GM12875 (cell line): Measurements from ENCODE around the gene DMRT2.

Experiments used
- H3K4me3 ChIP-seq: one replicate; pipeline ENCODE4 v1.5.1; 2011; ENCODE audit warnings: low read depth, low read length, control low read depth
- TF ChIP-seq, protein P1 (sequence below): IDR thresholded peaks from 2 replicates; pipeline ENCODE4 v1.5.1; 2011; ENCODE audit warnings: low read depth, mild to moderate bottlenecking, control low read depth, inconsistent platforms, low read length, moderate library complexity, borderline replicate concordance; ENCODE audit not compliant: insufficient read depth

Gene DMRT2

DNA sequence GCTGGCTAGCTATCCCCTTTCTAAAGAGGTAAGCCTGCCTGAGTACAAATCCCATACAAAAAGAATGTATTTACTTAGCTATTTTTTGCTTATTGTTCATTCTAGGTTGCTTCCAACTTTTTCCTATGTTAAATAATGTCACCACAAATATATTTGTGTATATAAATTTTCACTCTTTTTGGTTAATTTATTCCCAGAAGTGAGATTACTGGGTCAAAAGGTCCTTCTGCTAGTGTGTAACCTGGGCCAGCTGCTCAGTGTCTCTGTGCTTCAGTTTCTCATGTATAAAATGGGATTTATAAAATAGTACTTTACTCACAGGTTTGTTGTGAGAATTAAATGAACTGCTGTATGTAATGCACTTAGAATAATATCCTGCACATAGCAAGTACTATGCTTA is 23.9 kb upstream of the DMRT2 start:
- TF ChIP-seq, protein P1, sequence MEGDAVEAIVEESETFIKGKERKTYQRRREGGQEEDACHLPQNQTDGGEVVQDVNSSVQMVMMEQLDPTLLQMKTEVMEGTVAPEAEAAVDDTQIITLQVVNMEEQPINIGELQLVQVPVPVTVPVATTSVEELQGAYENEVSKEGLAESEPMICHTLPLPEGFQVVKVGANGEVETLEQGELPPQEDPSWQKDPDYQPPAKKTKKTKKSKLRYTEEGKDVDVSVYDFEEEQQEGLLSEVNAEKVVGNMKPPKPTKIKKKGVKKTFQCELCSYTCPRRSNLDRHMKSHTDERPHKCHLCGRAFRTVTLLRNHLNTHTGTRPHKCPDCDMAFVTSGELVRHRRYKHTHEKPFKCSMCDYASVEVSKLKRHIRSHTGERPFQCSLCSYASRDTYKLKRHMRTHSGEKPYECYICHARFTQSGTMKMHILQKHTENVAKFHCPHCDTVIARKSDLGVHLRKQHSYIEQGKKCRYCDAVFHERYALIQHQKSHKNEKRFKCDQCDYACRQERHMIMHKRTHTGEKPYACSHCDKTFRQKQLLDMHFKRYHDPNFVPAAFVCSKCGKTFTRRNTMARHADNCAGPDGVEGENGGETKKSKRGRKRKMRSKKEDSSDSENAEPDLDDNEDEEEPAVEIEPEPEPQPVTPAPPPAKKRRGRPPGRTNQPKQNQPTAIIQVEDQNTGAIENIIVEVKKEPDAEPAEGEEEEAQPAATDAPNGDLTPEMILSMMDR, result no peak
- H3K4me3 ChIP-seq, result no peak overlapping the region

DNA sequence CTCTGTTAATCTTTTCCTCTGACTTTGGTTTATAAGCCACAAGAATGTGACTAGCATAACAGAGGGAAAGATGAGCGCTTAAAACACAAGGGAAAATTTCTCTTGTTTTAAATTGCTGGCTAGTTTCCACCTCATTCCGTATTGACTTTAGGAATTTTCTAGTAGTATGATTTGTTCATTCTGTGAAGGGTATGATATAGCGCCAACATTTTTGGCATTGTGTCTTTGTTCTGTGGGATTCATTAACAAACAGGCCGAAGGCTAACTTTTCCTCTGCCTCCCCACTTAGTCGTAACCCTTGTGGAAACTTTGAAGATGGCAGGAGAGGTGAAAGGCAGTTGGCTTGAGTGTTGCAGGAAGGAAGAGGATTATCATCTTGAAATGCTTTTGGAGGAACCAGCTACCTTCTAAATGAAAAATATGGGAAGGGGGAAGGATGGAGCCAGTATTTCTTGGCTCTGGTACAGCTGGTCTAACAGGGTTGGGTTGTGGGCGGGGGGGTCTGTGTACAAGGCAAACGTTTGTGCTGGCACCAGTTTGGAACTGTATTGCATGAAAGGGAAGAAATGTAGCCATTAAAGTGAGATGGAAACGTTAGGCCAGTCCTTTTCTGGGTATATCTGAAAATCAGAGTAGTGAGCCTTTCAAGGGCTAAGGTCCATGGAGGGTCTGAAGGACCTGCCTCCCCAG is 21.5 kb upstream of the DMRT2 start:
- H3K4me3 ChIP-seq, result no peak overlapping the region
- TF ChIP-seq, protein P1, result no peak

DNA sequence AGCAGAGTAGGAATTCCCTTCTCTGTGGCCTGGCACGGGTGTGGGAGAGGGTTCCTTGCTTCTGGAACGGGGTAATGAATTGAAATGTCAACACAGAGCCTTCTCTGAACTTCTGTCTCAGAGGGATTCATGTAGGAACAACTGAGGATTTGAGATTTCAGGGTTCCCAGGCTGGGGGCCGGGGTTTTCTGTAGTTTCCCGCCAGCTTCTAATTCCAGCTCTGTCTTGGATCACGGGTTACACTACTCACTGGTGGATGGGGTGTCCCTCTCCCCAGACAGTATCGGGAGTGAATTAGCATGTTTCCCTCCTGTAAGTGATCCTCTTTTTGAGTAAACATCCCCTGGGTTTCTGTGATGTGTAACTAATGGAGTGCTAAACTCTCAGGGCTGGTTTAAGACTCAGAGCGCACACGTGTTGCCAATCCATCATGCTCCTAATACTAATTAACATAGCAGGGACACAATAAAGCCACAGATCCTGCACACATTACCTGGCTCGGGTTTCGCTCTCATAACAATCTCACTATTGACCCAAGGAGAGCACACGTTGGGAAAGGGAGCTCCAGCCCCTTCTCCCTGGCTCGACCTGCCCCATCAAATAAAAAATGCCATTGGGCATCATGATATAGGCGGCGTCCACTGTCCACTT is 18.1 kb upstream of the DMRT2 start:
- TF ChIP-seq, protein P1, result no peak
- H3K4me3 ChIP-seq, result no peak overlapping the region

DNA sequence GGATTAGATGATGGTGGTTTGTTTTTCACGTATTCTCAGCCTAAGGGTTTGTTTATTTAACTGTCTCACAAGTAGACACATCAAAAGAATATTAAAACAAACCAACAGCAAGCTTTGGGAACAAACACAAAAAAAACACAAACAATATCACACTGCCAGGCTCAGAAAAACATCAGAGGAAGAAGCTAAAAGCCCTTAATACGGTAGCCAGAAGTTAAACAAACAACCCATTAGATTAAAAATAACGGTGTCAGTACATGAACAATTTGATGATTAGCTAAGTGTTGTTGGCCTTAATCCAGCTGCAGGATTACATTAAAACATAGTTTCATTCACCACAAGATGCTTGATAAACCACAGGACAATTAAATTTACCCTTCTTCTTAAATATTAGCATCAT is 15.9 kb upstream of the DMRT2 start:
- TF ChIP-seq, protein P1, result no peak
- H3K4me3 ChIP-seq, result no peak overlapping the region

DNA sequence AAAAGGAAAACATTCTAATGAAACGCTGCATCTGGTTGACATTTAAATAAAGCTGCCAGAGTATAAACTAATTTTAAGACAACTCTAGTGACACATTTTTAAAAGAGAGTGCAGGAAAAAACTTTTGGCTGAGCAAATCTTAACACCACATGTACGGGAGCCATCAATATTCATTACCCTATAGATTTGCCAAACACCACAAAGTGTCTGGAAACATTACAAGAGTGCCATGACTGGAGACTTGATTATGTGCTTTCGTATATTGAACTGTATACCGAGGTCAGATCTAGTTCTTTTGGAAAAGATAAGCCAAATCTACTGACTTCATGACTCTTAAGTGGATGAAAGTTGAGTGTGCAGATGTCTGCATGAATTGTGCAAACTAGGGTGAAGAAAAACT is 10.6 kb upstream of the DMRT2 start:
- TF ChIP-seq, protein P1, result no peak
- H3K4me3 ChIP-seq, result no peak overlapping the region

DNA sequence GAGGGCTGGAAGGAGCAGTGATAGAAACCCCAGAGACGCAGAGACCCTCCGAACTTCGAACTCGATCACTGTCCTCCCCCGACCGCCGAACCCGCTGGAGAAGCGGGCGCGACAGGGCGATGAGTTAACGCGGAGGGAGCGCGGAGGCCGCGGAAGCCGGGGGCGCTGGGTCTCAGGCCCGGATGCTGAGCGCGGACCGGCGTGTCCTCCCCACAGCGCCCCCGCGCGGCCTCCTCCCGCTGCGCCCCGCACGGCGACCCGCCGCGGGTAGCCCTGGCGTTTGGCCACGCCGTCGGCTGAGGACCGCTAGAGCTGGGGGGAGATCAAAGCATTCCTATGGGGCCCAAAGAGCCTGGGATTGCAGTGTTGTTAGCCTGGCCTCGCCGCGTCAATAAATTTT is 7.7 kb upstream of the DMRT2 start:
- no peak overlapping the region for H3K4me3 ChIP-seq
- TF ChIP-seq, protein P1, result peak; percentile 23; the same call in 1 of the 2 replicates

DNA sequence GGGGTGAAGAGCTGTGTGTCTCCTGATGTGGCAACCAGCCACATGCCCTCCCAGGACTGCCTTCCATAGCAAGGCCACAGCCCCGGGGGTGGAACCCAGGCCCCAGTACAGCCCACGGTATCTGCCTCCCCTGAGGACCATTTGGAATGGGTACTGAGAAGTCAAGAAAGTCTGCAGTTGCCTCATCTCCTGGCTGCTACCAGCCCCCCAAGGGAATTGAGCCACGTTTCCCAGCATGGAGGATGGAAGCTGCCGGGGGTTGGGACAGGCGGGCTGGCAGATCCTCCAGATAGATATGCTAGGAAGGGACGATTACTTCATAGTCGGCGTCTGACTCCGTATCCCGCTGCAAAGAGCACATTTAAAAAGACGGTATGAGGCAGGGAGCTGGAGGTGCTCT is 5.5 kb upstream of the DMRT2 start:
- TF ChIP-seq, protein P1, result no peak
- H3K4me3 ChIP-seq, result no peak overlapping the region
